Endothelial cell of umbilical vein (primary cell): Measurements from ENCODE around the gene BRINP2. TPM values are rescaled to one million over a fixed set of nuclear protein-coding genes. Genes with fewer than 3 reads are reported as not detected.

Source experiments
- BruUV-seq: library from RNA; stranded (reverse); fragments of 400-500 nt; replicated peaks from 2 replicates; lab custom pipeline; 2021; lab: Mats Ljungman, UMichigan
- CTCF ChIA-PET: fragments of 300-600, 350-600 bp; sonication (Branson Sonifier 250); formaldehyde crosslinking; loops from one replicate; lab custom pipeline; 2021; ENCODE audit warnings: antibody characterized with exemption, inconsistent platforms; lab: Charles Lee
- POLR2A ChIA-PET: fragments of 300-600, 350-600 bp; sonication (Branson Sonifier 250); formaldehyde crosslinking; loops from one replicate; lab custom pipeline; 2021; ENCODE audit warnings: antibody characterized with exemption, inconsistent platforms; lab: Charles Lee
- DNase-seq: peaks from one replicate; pipeline ENCODE4 v3.0.0-alpha.2; 2011; ENCODE audit warnings: low read depth, low spot score
- FAIRE-seq: peaks from 2 replicates; lab custom pipeline; 2011; peaks lifted over from hg19 to GRCh38; lab: Jason Lieb, UNC
- H2AFZ ChIP-seq: 2 replicates; pipeline ENCODE4 v1.6.0; 2012; ENCODE audit warnings: low read depth, low read length, control low read depth, inconsistent platforms
- H3K27ac ChIP-seq: 2 replicates; pipeline ENCODE4 v1.5.1; 2011; ENCODE audit warnings: low read depth, mild to moderate bottlenecking, control low read depth, low read length, moderate library complexity; ENCODE audit not compliant: insufficient read depth
- H3K27me3 ChIP-seq, 2 experiments: 2 replicates each; pipeline versions ENCODE4 v1.6.0 to v1.6.1; 2011; ENCODE audit warnings: low read length in 2 of 2, mixed read lengths in 1 of 2; ENCODE audit not compliant: control insufficient read depth in 2 of 2, insufficient read depth in 2 of 2
- H3K36me3 ChIP-seq, 2 experiments: 2 replicates in 1 of 2; 3 replicates in 1 of 2; pipeline ENCODE4 v1.5.1; 2011; ENCODE audit warnings: low read length in 2 of 2, mild to moderate bottlenecking in 1 of 2, moderate library complexity in 1 of 2; ENCODE audit not compliant: control insufficient read depth in 2 of 2, insufficient read depth in 2 of 2; ENCODE audit errors: extremely low read depth in 1 of 2
- H3K4me1 ChIP-seq: 3 replicates; pipeline ENCODE4 v1.5.1; 2011; ENCODE audit warnings: mild to moderate bottlenecking, low read length; ENCODE audit not compliant: control insufficient read depth, insufficient read depth; ENCODE audit errors: extremely low read depth
- H3K4me2 ChIP-seq: 2 replicates; pipeline ENCODE4 v1.6.1; 2011; ENCODE audit warnings: low read length, control low read depth, mixed read lengths; ENCODE audit not compliant: insufficient read depth
- H3K4me3 ChIP-seq, 3 experiments: fragments of 200-600 bp in 1 of 3; sonication (generic), shearing (Covaris generic) in 1 of 3; replicated peaks in 1 of 3; 2 replicates each; pipeline ENCODE4 v1.5.1; 2011 to 2016; ENCODE audit warnings: control low read depth in 3 of 3, low read length in 3 of 3, mild to moderate bottlenecking in 2 of 3, inconsistent platforms in 1 of 3, low read depth in 1 of 3, moderate library complexity in 1 of 3; ENCODE audit not compliant: insufficient read depth in 1 of 3
- H3K79me2 ChIP-seq: 2 replicates; pipeline ENCODE4 v1.6.0; 2012; ENCODE audit warnings: low read length, inconsistent platforms; ENCODE audit not compliant: control insufficient read depth, insufficient read depth
- H3K9ac ChIP-seq: replicated peaks from 2 replicates; pipeline ENCODE3; 2011; ENCODE audit warnings: low read length, control low read depth; ENCODE audit not compliant: insufficient read depth; ENCODE audit errors: extremely low read depth
- H3K9me1 ChIP-seq: replicated peaks from 3 replicates; pipeline ENCODE4 v1.6.0; 2011; ENCODE audit warnings: mild to moderate bottlenecking, low read length; ENCODE audit not compliant: control insufficient read depth, insufficient read depth; ENCODE audit errors: extremely low read depth
- H3K9me3 ChIP-seq: replicated peaks from 2 replicates; pipeline ENCODE4 v1.5.1; 2012; ENCODE audit warnings: low read length, inconsistent platforms; ENCODE audit not compliant: control insufficient read depth, insufficient read depth
- H4K20me1 ChIP-seq: replicated peaks from 2 replicates; pipeline ENCODE3; 2011; ENCODE audit warnings: mild to moderate bottlenecking, low read length; ENCODE audit not compliant: control insufficient read depth, insufficient read depth; ENCODE audit errors: extremely low read depth
- CTCF ChIP-seq, 2 donors: IDR thresholded peaks; 1 replicate in 1 of 2; 2 replicates in 1 of 2; pipeline ENCODE4 v1.5.1; 2011; ENCODE audit warnings: low read length in 2 of 2, mild to moderate bottlenecking in 2 of 2, moderate library complexity in 2 of 2, control low read depth in 1 of 2, inconsistent platforms in 1 of 2, low read depth in 1 of 2; ENCODE audit not compliant: insufficient read depth in 1 of 2; ENCODE audit errors: extremely low read depth in 1 of 2
- EZH2 ChIP-seq: IDR thresholded peaks from 2 replicates; pipeline ENCODE4 v1.6.1; 2012; ENCODE audit warnings: borderline replicate concordance, low read depth, mild to moderate bottlenecking, moderate library complexity, low read length, inconsistent platforms; ENCODE audit not compliant: severe bottlenecking
- FOS ChIP-seq: IDR thresholded peaks from 2 replicates; pipeline ENCODE4 v1.6.1; 2011; ENCODE audit warnings: mild to moderate bottlenecking, low read length, moderate library complexity, borderline replicate concordance; ENCODE audit not compliant: insufficient read depth
- GATA2 ChIP-seq: IDR thresholded peaks from 2 replicates; pipeline ENCODE4 v1.7.0; 2011; ENCODE audit warnings: low read depth, mild to moderate bottlenecking, moderate library complexity, mixed read lengths, low read length; ENCODE audit not compliant: insufficient read length, insufficient read depth
- JUN ChIP-seq: IDR thresholded peaks from 2 replicates; pipeline ENCODE4 v1.6.1; 2011; ENCODE audit warnings: borderline replicate concordance, low read depth; ENCODE audit not compliant: insufficient read length, insufficient read depth
- MAX ChIP-seq: IDR thresholded peaks from 2 replicates; pipeline ENCODE4 v1.6.1; 2011; ENCODE audit not compliant: insufficient read depth, insufficient read length
- MYC ChIP-seq: IDR thresholded peaks from one replicate; pipeline ENCODE4 v1.6.1; 2011; ENCODE audit warnings: mild to moderate bottlenecking, low read depth, low read length
- POLR2A ChIP-seq: IDR thresholded peaks from 2 replicates; pipeline ENCODE4 v1.6.1; 2012; ENCODE audit warnings: low read depth, mild to moderate bottlenecking, control low read depth, low read length
- POLR2AphosphoS5 ChIP-seq: IDR thresholded peaks from 2 replicates; pipeline ENCODE4 v1.6.1; 2012; ENCODE audit warnings: low read depth, mild to moderate bottlenecking, control low read depth, low read length, moderate library complexity; ENCODE audit not compliant: insufficient read depth
- dilution Hi-C: fragments of 300-500 bp; cut with MboI; formaldehyde crosslinking; loops from one replicate; pipeline ENCODE4 v1.15.0; 2019; ENCODE audit warnings: low sequenced_read_pairs; ENCODE audit not compliant: extremely low pct_ligation_motif_present
- intact Hi-C: fragments of 100-400 bp; cut with micrococcal nuclease; formaldehyde crosslinking; loops from one replicate; pipeline ENCODE4 v1.10.0; 2022
- polyA plus RNA-seq, 4 experiments: library from polyadenylated mRNA; depleted of rRNA in 3 of 4; stranded (reverse) in 3 of 4; unstranded in 1 of 4; fragments of >200 nt; gene quantifications; 2 replicates each; pipeline versions ENCODE4 v1.2.1 to v1.2.3, GENCODE V29; 2011 to 2012; ENCODE audit warnings: missing spikeins in 1 of 4
- total RNA-seq: library from RNA; stranded (reverse); gene quantifications from 2 replicates; pipeline ENCODE4 v1.2.3, GENCODE V29; 2021

The BRINP2 gene
- total and polyA plus RNA-seq, 2 donors (not counting 3 experiments of a cell fraction or from before 2014, with no cell fraction given) = not detected

GRCh38 chr1:177238967-177239366 lies 68.2 kb downstream of the BRINP2 start:
- ChIA-PET CTCF (no interaction called here), POLR2A (no interaction called here)
- Histone ChIP-seq H3K9me1 (no peaks in the 10 kb centered on the region), H3K4me3 (no peak overlapping the region), H3K4me1 (no peaks in the 10 kb centered on the region), H3K9me3 (no peaks in the 10 kb centered on the region), H3K4me2 (no peak overlapping the region), H3K36me3 (no peaks in the 10 kb centered on the region), H2AFZ (no peak overlapping the region), H3K27ac (no peak overlapping the region), H3K79me2 (no peaks in the 10 kb centered on the region), H4K20me1 (no peaks in the 10 kb centered on the region), H3K9ac (no peak overlapping the region), H3K27me3 (no peaks in the 10 kb centered on the region)
- no TSS peak for BruUV-seq
- no peak for FAIRE-seq
- TF ChIP-seq FOS (no peak), JUN (no peak), CTCF (IDR thresholded peaks at IDR 0.05; ENCODE audit: extremely low read depth in 1 of 2, insufficient read depth in 1 of 2, low read depth in 1 of 2, low read length in 2 of 2) (no peak), POLR2A (no peak), MYC (no peak), EZH2 (no peak), POLR2AphosphoS5 (no peak), GATA2 (no peak), MAX (no peak)
- dilution Hi-C loops = no loop called here
- intact Hi-C loops = no loop called here
- no peak for DNase-seq
